Mesenteric fat pad (tissue), 1 donor: ENCODE results near the gene BACH2. TPM values are rescaled to one million over a fixed set of nuclear protein-coding genes. Genes with fewer than 3 reads are reported as not detected.
"Not testable (repeated sequence)": the region's sequence is repeated elsewhere in the genome, so short reads cannot be mapped to it uniquely, and the experiment has no call there.

ENCODE experiments used
- DNase-seq: peaks from one replicate; pipeline ENCODE4 v3.0.0-alpha.2; 2020; ENCODE audit warnings: low spot score
- total RNA-seq: library from RNA; stranded (reverse); fragmentation: NEBNext Ultra II Directional; extraction: Animal tissue kit (Norgen Biotek cat#: 25700); gene quantifications from one replicate; pipeline ENCODE4 v1.2.1, GENCODE V29; 2021
- donor health status: DM: yes; HTN: yes; CAD: no.

The BACH2 gene
- total RNA-seq, 1 donor from 2014 or later, result 2.0 TPM

DNA sequence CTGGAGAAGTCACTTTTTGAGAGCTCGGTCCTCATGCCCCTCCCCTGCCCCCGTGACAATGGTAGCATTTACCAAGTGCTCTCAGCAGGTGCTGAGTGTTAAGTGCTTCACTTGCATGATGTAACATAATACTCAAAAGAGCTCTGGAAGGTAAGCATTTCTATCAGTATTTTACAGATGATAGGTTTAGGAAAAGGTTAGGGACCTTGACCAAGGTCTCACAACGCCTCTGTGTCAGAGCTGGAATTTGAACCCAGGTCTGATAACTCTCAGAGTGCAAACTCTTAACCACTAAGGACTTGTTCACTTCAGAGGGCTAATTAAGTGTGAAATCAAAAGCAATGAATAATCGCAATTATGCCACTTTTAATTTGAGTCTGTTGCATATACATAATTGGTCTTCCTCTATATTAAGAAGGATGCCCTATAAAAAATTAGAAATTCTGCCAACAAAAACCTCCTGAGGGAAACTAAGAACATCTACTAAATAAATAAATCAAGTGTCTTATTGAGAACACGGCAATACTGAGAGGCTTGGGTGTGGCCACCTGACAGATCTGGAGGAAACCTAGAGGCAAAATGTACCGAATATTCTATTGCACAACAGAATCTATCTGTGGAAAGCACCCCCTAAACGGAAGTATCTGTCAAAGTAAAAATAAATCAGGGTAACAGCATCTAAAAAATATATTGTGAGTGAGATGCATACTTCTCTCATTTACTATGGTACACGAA is 109.8 kb downstream of the BACH2 start:
- DNase-seq, result no peak

DNA sequence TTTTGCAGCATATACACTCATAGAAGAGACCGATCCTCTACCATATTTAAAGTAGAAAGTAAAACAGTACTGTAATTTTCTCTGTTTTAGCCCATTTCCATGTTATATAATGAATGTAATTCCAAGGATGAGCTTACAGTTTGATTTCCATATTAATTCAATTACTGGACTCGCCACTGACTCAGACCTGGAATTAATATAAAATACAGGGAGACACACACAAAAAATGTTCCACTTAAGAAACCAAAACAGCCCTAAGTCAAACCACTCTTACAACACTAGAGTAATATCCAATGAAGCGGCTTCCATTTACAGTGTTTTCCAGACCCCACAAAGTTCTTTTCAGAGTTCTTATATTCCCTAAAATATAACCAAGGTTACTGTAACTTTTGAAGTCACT is 110.6 kb downstream of the BACH2 start:
- DNase-seq, result no peak

- no peak for DNase-seq
These were observed 112.0 kb downstream of the BACH2 start for GRCh38 chr6:90184334-90185298.

DNA sequence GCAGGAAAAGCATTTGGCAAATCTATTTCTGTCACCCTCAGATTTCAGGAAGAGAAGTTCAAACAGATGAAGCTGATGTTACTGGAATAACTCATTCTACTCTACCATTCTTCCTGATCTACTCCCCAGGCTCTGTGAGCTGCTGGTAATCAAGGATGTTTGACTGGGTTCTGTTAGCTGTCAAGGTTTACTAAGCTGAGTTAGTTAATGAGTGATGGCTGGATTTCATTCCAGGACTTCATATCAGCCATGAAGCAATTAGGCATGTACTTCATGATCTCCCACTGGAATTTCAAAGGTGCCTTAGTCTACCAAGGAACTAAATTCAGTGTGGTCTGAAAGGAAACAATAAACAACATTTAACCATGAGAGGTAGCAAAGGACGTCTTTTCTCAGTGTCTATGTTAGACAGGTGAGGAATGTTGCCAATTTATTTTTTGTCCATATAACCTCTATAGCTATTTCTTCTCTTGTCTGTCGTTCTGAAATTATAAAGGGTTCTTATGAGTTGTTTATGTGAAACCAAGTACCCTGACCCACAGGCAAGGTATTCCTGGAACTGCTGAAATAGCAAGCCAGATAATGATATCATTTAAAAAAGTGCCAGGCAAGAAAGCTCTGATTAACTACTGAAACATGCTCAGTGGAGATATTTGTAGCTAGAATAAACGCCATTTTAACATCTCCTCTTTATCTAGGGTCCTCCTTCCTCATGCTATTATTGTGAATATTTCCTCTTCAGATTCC is 112.9 kb downstream of the BACH2 start:
- no peak for DNase-seq

- no peak for DNase-seq
These were observed 116.1 kb downstream of the BACH2 start for GRCh38 chr6:90180526-90180925.

DNA sequence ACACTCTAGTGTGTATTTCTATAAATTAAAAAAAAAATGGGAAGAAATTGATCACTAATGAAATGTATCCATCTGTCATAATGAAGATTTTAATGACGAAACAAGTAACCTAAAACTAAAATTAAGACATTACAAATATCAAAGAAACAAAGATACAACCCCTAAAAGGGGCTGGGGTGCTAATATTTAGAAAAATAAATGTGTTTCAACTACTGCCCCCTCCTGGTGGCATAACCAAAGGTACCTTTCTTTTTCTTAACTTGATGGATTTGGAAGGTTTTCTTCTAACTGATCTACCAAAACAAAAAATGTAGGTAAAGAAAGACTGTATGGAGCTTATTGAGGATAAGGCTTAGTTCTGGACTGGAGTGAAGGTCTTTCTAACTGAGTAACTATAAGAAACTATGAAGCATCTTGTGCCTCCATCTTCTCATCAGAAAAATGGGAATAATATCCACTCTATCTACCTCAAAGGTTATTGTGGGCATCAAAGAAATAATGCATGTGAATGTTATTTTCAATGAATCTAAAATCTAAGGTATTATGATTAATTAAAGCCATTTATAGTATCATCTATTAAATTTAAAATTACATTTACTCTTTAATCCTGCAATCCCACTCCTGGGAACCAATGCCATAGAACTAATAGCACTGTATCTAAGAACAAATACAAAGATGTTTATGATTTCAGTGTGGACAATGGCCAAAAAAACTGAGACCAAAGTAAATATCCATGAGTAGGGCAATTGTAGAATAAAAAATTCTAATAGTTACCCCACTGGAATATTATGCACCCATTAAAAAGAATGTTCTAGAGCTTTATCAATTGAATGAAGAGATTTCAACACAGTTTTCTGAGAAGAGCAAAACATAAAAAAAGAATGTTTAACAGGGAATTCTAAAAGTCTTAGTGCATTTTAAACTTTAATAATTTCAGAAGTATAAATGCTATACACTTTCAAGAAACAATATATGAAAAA is 117.2 kb downstream of the BACH2 start:
- DNase-seq, result no peak

GRCh38 chr6:90178384-90178855 is 118.2 kb downstream of the BACH2 start:
- DNase-seq, result no peak

GRCh38 chr6:90177544-90178383 is 118.9 kb downstream of the BACH2 start:
- no peak for DNase-seq

- DNase-seq, result no peak
These were observed 120.8 kb downstream of the BACH2 start for GRCh38 chr6:90175627-90176538.

DNA sequence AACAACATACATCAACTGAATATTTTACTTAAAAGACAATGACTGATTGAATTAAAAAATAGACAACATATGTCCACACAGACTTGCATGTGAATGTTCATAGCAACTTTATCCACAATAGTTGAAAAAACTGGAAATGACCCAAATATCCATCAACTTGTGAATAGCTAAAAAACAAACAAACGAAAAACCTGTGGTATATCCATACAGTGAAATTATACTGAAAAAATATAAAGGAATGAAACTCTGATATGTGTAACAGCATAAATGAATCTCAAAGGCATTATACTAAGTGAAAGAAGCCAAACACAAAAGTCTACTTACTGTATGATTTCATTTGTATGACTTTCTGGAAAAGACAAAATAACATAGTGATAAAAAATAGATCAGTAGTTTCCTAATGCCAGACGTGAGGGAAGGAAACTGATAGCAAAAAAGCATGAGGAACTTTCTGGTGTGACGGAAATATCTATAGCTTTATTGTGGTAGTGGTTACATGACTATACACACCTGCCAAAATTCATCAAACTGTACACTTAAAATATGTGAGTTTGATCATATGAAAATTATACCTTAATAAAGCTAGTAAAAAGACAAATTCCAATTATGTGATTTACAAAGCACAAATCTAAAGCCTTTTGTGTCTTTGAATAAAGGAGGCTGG is 123.2 kb downstream of the BACH2 start:
- DNase-seq, result no peak

GRCh38 chr6:90170601-90171000 is 126.0 kb downstream of the BACH2 start:
- no peak for DNase-seq

- no peak for DNase-seq
These were observed 127.3 kb downstream of the BACH2 start for GRCh38 chr6:90169374-90169773.

DNA sequence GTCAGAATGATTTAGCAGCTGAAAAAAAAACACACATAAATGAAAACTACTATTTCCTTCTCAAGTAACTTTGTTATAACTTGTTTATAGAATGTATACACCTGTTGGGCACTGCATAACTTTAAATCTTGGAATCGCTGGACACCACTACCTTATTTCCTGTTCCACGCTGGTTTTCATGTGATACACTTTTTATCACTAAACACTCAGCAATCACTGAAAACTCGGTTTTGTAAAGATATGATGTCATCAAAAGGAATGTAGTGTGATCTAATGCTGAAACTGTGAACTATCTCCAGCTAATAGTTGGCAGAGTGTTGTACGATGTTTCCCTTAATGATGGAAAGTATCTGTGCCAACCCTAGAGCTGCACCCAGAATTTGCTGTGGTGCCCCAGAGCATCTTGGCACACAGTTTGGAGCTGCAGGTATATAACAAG is 127.9 kb downstream of the BACH2 start:
- no peak for DNase-seq

DNA sequence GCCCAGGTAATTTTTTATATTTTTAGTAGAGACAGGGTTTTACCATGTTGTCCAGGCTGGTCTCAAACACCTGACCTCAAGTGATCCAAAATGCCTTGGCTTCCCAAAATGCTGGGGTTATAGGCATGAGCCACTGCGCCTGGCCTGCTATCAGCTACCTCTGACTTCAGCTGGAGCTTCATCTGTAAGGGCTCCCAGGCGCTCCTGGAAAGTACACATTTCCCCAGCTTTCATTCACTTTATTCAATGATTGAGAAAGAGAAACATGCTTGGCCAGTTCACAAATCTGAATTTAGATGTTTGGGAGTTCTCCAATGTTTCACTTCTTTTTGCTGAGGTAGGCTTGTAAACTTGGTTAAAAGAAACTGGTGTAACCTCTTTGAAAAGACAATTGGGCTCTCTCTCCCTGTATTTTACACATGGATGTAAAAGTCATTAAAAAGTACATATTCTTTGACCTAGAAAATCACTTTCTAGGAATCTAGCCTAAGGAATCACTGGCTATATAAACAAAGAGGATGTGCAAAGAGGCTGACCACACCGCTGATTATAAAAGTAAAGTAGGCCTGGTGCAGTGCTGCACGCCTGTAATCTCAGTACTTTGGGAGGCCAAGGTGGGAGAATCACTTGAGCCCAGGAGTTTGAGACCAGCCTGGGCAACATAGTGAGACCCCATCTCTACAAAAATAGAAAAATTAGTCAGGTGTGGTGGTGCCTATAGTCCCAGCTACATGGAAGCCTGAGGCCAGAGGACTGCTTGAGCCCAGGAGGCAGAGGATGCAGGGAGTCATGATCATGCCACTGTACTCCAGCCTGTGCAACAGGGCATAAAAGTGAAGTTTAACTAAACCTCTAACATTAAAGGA is 128.9 kb downstream of the BACH2 start:
- DNase-seq, result no peak

GRCh38 chr6:90166155-90166924 is 130.3 kb downstream of the BACH2 start:
- not testable (repeated sequence) for DNase-seq
